ENCODE data around the gene ABCA7. TPM values are rescaled to one million over a fixed set of nuclear protein-coding genes. Genes with fewer than 3 reads are reported as not detected.
"Not testable (repeated sequence)": the region's sequence is repeated elsewhere in the genome, so short reads cannot be mapped to it uniquely, and the experiment has no call there.

The ABCA7 gene
- total and polyA plus RNA-seq, 7 experiments from 2014 or later, result 6.6 to 323 (median 126) TPM

DNA sequence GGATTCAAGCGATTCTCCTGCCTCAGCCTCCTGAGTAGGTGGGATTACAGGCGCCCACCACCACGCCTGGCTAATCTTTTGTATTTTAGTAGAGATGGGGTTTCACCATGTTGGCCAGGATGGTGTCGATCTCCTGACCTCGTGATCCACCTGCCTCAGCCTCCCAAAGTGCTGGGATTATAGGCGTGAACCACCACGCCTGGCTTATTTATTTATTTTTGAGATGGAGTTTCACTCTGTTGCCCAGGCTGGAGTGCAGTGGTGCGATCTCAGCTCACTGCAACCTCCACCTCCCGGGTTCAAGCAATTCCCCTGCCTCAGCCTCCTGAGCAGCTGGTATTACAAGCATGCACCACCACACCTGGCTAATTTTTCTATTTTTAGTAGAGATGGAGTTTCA lies 74.8 kb downstream of the ABCA7 start:
- not testable (repeated sequence) for H3K4me1 ChIP-seq (ENCODE audit: control insufficient read depth in 2 of 2, insufficient read depth in 2 of 2, low read length in 2 of 2); H3K4me3 Mint-ChIP-seq; ATAC-seq; H3K4me3 ChIP-seq (ENCODE audit: low read length); H3K9me3 ChIP-seq (ENCODE audit: control insufficient read depth in 2 of 3, low read length in 3 of 3); H3K4me1 Mint-ChIP-seq; H3K27me3 ChIP-seq (ENCODE audit: control insufficient read depth in 2 of 2, insufficient read depth in 2 of 2, low read length in 2 of 2); H3K9me3 Mint-ChIP-seq; H3K27me3 Mint-ChIP-seq; H3K27ac ChIP-seq (ENCODE audit: low read depth, low read length); DNase-seq; H3K36me3 Mint-ChIP-seq
- H3K27ac Mint-ChIP-seq, result peak overlapping the region in 3 of 9 donors; percentile 31 to 79 (median 69)
- H3K36me3 ChIP-seq (ENCODE audit: control insufficient read depth in 2 of 3, insufficient read depth in 3 of 3, low read length in 3 of 3), result peaks cover 0 to 82% (median 12%) of the 10 kb centered on the region in 3 experiments
- ChIA-PET POLR2A (interaction anchor here (3.4 kb wide), 1 partner anchor 78 kb away, joined by 27 read pairs; no protein-coding TSS in a partner anchor), CTCF (interaction anchor here (1.2 to 4.4 kb wide), 3 partner anchors 79 to 129 kb away, joined by 3 to 37 read pairs (median 6); no protein-coding TSS in a partner anchor)
- intact Hi-C loops (cut with micrococcal nuclease), result loop anchor here (5.0 kb wide), 1 partner anchor 78 kb away; no protein-coding TSS in a partner anchor

Other genes with a start within 250 kb of the ABCA7 start
- gene PTBP1, start 242.7 kb upstream of the ABCA7 start, total RNA-seq, result 100 to 1,000 TPM; 313 to 524 (median 326) TPM
- 100 to 1,000 TPM; 113 to 227 TPM for gene PTBP1, start 242.7 kb upstream of the ABCA7 start, polyA plus RNA-seq
- gene PLPPR3, start 218.2 kb upstream of the ABCA7 start, total RNA-seq, result not detected
- not detected for gene PLPPR3, start 218.2 kb upstream of the ABCA7 start, polyA plus RNA-seq
- 1 to 10 TPM in 1 of 5 experiments, under 1 TPM in 1, not detected in 3; 0.64 to 4.1 TPM for gene AZU1, start 212.3 kb upstream of the ABCA7 start, total RNA-seq
- gene AZU1, start 212.3 kb upstream of the ABCA7 start, polyA plus RNA-seq, result not detected
- gene PRTN3, start 199.1 kb upstream of the ABCA7 start, total RNA-seq, result 1 to 10 TPM in 1 of 5 experiments, not detected in 4; 2.7 TPM
- gene PRTN3, start 199.1 kb upstream of the ABCA7 start, polyA plus RNA-seq, result not detected
- 1 to 10 TPM in 1 of 5 experiments, not detected in 4; 4.9 TPM for gene ELANE, start 187.8 kb upstream of the ABCA7 start, total RNA-seq
- not detected for gene ELANE, start 187.8 kb upstream of the ABCA7 start, polyA plus RNA-seq
- 10 to 100 TPM in 2 of 5 experiments, 1 to 10 TPM in 3; 1.3 to 58.0 (median 2.1) TPM for gene CFD, start 180.4 kb upstream of the ABCA7 start, total RNA-seq
- 1 to 10 TPM; 4.9 to 8.0 TPM for gene CFD, start 180.4 kb upstream of the ABCA7 start, polyA plus RNA-seq
- gene MED16, start 146.9 kb upstream of the ABCA7 start, total RNA-seq, result 10 to 100 TPM; 47.5 to 78.2 (median 67.6) TPM
- 100 to 1,000 TPM in 1 of 2 donors, 10 to 100 TPM in 1; 65.7 to 142 TPM for gene MED16, start 146.9 kb upstream of the ABCA7 start, polyA plus RNA-seq
- not detected for gene RNU6-9, start 146.6 kb upstream of the ABCA7 start, total RNA-seq
- gene RNU6-9, start 146.6 kb upstream of the ABCA7 start, polyA plus RNA-seq, result not detected
- gene R3HDM4, start 126.9 kb upstream of the ABCA7 start, total RNA-seq, result 100 to 1,000 TPM; 123 to 219 (median 184) TPM
- gene R3HDM4, start 126.9 kb upstream of the ABCA7 start, polyA plus RNA-seq, result 100 to 1,000 TPM; 195 to 251 TPM
- 1 to 10 TPM; 1.1 to 3.0 (median 1.7) TPM for gene KISS1R, start 122.8 kb upstream of the ABCA7 start, total RNA-seq
- gene KISS1R, start 122.8 kb upstream of the ABCA7 start, polyA plus RNA-seq, result under 1 TPM; 0.72 to 0.85 TPM
- gene ARID3A, start 114.1 kb upstream of the ABCA7 start, total RNA-seq, result 10 to 100 TPM in 3 of 5 experiments, 1 to 10 TPM in 2; 7.1 to 33.1 (median 10.2) TPM
- gene ARID3A, start 114.1 kb upstream of the ABCA7 start, polyA plus RNA-seq, result under 1 TPM; 0.57 to 0.95 TPM
- gene WDR18, start 55.8 kb upstream of the ABCA7 start, total RNA-seq, result 10 to 100 TPM; 20.7 to 63.8 (median 48.5) TPM
- 10 to 100 TPM; 69.8 to 74.4 TPM for gene WDR18, start 55.8 kb upstream of the ABCA7 start, polyA plus RNA-seq
- gene GRIN3B, start 39.7 kb upstream of the ABCA7 start, total RNA-seq, result under 1 TPM in 3 of 5 experiments, not detected in 2; 0.10 to 0.56 (median 0.19) TPM
- not detected for gene GRIN3B, start 39.7 kb upstream of the ABCA7 start, polyA plus RNA-seq
- gene TMEM259, start 19.0 kb upstream of the ABCA7 start, total RNA-seq, result 100 to 1,000 TPM; 189 to 347 (median 311) TPM
- gene TMEM259, start 19.0 kb upstream of the ABCA7 start, polyA plus RNA-seq, result 10 to 100 TPM; 40.7 to 86.1 TPM
- not detected for gene RNU6-2, start 18.6 kb upstream of the ABCA7 start, total RNA-seq
- not detected for gene RNU6-2, start 18.6 kb upstream of the ABCA7 start, polyA plus RNA-seq
- 100 to 1,000 TPM; 234 to 440 (median 240) TPM for gene CNN2, start 13.5 kb upstream of the ABCA7 start, total RNA-seq
- gene CNN2, start 13.5 kb upstream of the ABCA7 start, polyA plus RNA-seq, result 100 to 1,000 TPM; 401 to 704 TPM
- gene ARHGAP45, start 27.1 kb downstream of the ABCA7 start, total RNA-seq, result 1,000 to 10,000 TPM in 1 of 5 experiments, 100 to 1,000 TPM in 4; 467 to 1,030 (median 779) TPM
- gene ARHGAP45, start 27.1 kb downstream of the ABCA7 start, polyA plus RNA-seq, result 100 to 1,000 TPM; 305 to 880 TPM
- gene POLR2E, start 55.3 kb downstream of the ABCA7 start, total RNA-seq, result 100 to 1,000 TPM in 1 of 5 experiments, 10 to 100 TPM in 4; 75.3 to 157 (median 82.1) TPM
- 100 to 1,000 TPM; 136 to 179 TPM for gene POLR2E, start 55.3 kb downstream of the ABCA7 start, polyA plus RNA-seq
- gene GPX4, start 63.9 kb downstream of the ABCA7 start, total RNA-seq, result 100 to 1,000 TPM; 122 to 235 (median 194) TPM
- gene GPX4, start 63.9 kb downstream of the ABCA7 start, polyA plus RNA-seq, result 100 to 1,000 TPM; 417 to 522 TPM
- gene SBNO2, start 134.2 kb downstream of the ABCA7 start, total RNA-seq, result 100 to 1,000 TPM in 3 of 5 experiments, 10 to 100 TPM in 2; 88.6 to 137 (median 104) TPM
- gene SBNO2, start 134.2 kb downstream of the ABCA7 start, polyA plus RNA-seq, result 1 to 10 TPM; 1.7 to 2.6 TPM
- 10 to 100 TPM; 67.7 to 91.3 (median 71.6) TPM for gene STK11, start 165.7 kb downstream of the ABCA7 start, total RNA-seq
- gene STK11, start 165.7 kb downstream of the ABCA7 start, polyA plus RNA-seq, result 10 to 100 TPM; 13.9 to 28.9 TPM
- under 1 TPM in 2 of 5 experiments, not detected in 3; 0.15 to 0.27 TPM for gene CBARP, start 197.9 kb downstream of the ABCA7 start, total RNA-seq
- gene CBARP, start 197.9 kb downstream of the ABCA7 start, polyA plus RNA-seq, result not detected
- 100 to 1,000 TPM in 3 of 5 experiments, 10 to 100 TPM in 2; 90.6 to 178 (median 102) TPM for gene ATP5F1D, start 201.6 kb downstream of the ABCA7 start, total RNA-seq
- 100 to 1,000 TPM; 209 to 302 TPM for gene ATP5F1D, start 201.6 kb downstream of the ABCA7 start, polyA plus RNA-seq
- gene MIDN, start 208.5 kb downstream of the ABCA7 start, total RNA-seq, result 100 to 1,000 TPM in 2 of 5 experiments, 10 to 100 TPM in 3; 22.6 to 310 (median 78.1) TPM
- 1 to 10 TPM; 1.4 to 3.6 TPM for gene MIDN, start 208.5 kb downstream of the ABCA7 start, polyA plus RNA-seq
- gene CIRBP, start 229.2 kb downstream of the ABCA7 start, total RNA-seq, result 100 to 1,000 TPM; 237 to 629 (median 524) TPM
- 100 to 1,000 TPM; 233 to 247 TPM for gene CIRBP, start 229.2 kb downstream of the ABCA7 start, polyA plus RNA-seq
- 10 to 100 TPM; 31.7 to 57.3 (median 47.7) TPM for gene FAM174C, start 235.4 kb downstream of the ABCA7 start, total RNA-seq
- gene FAM174C, start 235.4 kb downstream of the ABCA7 start, polyA plus RNA-seq, result 10 to 100 TPM; 75.0 to 78.8 TPM
- not detected for gene EFNA2, start 245.8 kb downstream of the ABCA7 start, total RNA-seq
- not detected for gene EFNA2, start 245.8 kb downstream of the ABCA7 start, polyA plus RNA-seq